SK-N-SH (cell line): Measurements from ENCODE around the gene MYO9B.

Experiments
- CTCF ChIP-seq: fragments of 200-600 bp; sonication (generic); IDR thresholded peaks from 2 replicates; pipeline ENCODE4 v1.6.1; 2017; ENCODE audit warnings: antibody characterized with exemption, mild to moderate bottlenecking, moderate library complexity
- GABPA ChIP-seq: IDR thresholded peaks from 2 replicates; pipeline ENCODE4 v1.4.0; 2012; ENCODE audit warnings: low read depth, mild to moderate bottlenecking
- PBX3 ChIP-seq: IDR thresholded peaks from 2 replicates; pipeline ENCODE4; 2012
- POLR2AphosphoS5 ChIP-seq: IDR thresholded peaks from 2 replicates; pipeline ENCODE4 v1.6.1; 2012; ENCODE audit warnings: low read depth, low read length
- RAD21 ChIP-seq: IDR thresholded peaks from 2 replicates; pipeline ENCODE4 v1.6.1; 2012; ENCODE audit warnings: mild to moderate bottlenecking, low read length
- RCOR1 ChIP-seq: fragments of 150-350 bp; IDR thresholded peaks from 2 replicates; pipeline ENCODE4 v1.6.1; 2017; ENCODE audit warnings: antibody characterized with exemption, low read length
- REST ChIP-seq: IDR thresholded peaks from 2 replicates; pipeline ENCODE4 v1.6.1; 2012; ENCODE audit warnings: mild to moderate bottlenecking, low read depth, low read length, moderate library complexity
- SIN3A ChIP-seq: IDR thresholded peaks from 2 replicates; pipeline ENCODE4 v1.6.1; 2012; ENCODE audit warnings: low read depth, mild to moderate bottlenecking, low read length, moderate library complexity, borderline replicate concordance
- USF2 ChIP-seq: fragments of 150-350 bp; IDR thresholded peaks from 2 replicates; pipeline ENCODE4 v1.6.1; 2017; ENCODE audit warnings: antibody characterized with exemption, low read length, low read depth, borderline replicate concordance
- YY1 ChIP-seq: IDR thresholded peaks from 2 replicates; pipeline ENCODE4 v1.4.0; 2012; ENCODE audit warnings: low read depth, mild to moderate bottlenecking

- no peak for TF ChIP-seq GABPA
- no peak for TF ChIP-seq PBX3
- no peak for TF ChIP-seq CTCF
- TF ChIP-seq YY1 = no peak
- no peak for TF ChIP-seq POLR2AphosphoS5
- TF ChIP-seq RCOR1 = no peak
- TF ChIP-seq SIN3A = no peak
- TF ChIP-seq REST = no peak
- no peak for TF ChIP-seq USF2
- no peak for TF ChIP-seq RAD21
Measured at GRCh38 chr19:17060802-17061201, 14.8 kb upstream of the MYO9B start.
